H9 (cell line): ENCODE measurements around the gene SH3BP2. TPM values are rescaled to one million over a fixed set of nuclear protein-coding genes. Genes with fewer than 3 reads are reported as not detected.

Source experiments
- DNase-seq: peaks from one replicate; pipeline ENCODE4 v3.0.0-alpha.2; 2017
- H2AFZ ChIP-seq: one replicate; pipeline ENCODE4 v1.6.1; 2013; ENCODE audit warnings: mild to moderate bottlenecking, low read length, control low read depth, moderate library complexity
- H2AK5ac ChIP-seq: 2 replicates; pipeline ENCODE4 v1.6.1; 2013; ENCODE audit warnings: low read length, control low read depth, mixed read lengths; ENCODE audit not compliant: insufficient read length
- H2BK120ac ChIP-seq: one replicate; pipeline ENCODE4 v1.6.1; 2013; ENCODE audit warnings: low read depth, mild to moderate bottlenecking, low read length, control low read depth, inconsistent platforms; ENCODE audit not compliant: poor library complexity, severe bottlenecking
- H2BK12ac ChIP-seq: 2 replicates; pipeline ENCODE4 v1.6.1; 2013; ENCODE audit warnings: low read length, control low read depth, mixed read lengths, low read depth; ENCODE audit not compliant: insufficient read length
- H2BK15ac ChIP-seq: 2 replicates; pipeline ENCODE4 v1.6.1; 2013; ENCODE audit warnings: low read depth, low read length, control low read depth
- H2BK20ac ChIP-seq: one replicate; pipeline ENCODE4 v1.6.1; 2013; ENCODE audit warnings: low read depth, mild to moderate bottlenecking, low read length, control low read depth, inconsistent platforms; ENCODE audit not compliant: poor library complexity, severe bottlenecking
- H2BK5ac ChIP-seq: 2 replicates; pipeline ENCODE4 v1.6.1; 2013; ENCODE audit warnings: low read length, control low read depth, mixed read lengths; ENCODE audit not compliant: insufficient read length
- H3K14ac ChIP-seq: 2 replicates; pipeline ENCODE4 v1.6.1; 2013; ENCODE audit warnings: low read length, control low read depth; ENCODE audit not compliant: insufficient read depth
- H3K18ac ChIP-seq: 2 replicates; pipeline ENCODE4 v1.6.1; 2013; ENCODE audit warnings: low read depth, mild to moderate bottlenecking, mixed read lengths, low read length, control low read depth; ENCODE audit not compliant: insufficient read length
- H3K23ac ChIP-seq: 2 replicates; pipeline ENCODE4 v1.6.1; 2013; ENCODE audit warnings: low read length, control low read depth, mixed read lengths, low read depth; ENCODE audit not compliant: insufficient read length
- H3K23me2 ChIP-seq: 2 replicates; pipeline ENCODE4 v1.6.1; 2013; ENCODE audit warnings: low read depth, mild to moderate bottlenecking, mixed read lengths, low read length, control low read depth; ENCODE audit not compliant: insufficient read length, poor library complexity, severe bottlenecking
- H3K27ac ChIP-seq: 2 replicates; pipeline ENCODE4 v1.5.1; 2013; ENCODE audit warnings: low read length, control low read depth, mixed read lengths, low read depth; ENCODE audit not compliant: insufficient read length
- H3K27me3 ChIP-seq: 2 replicates; pipeline ENCODE4 v1.6.1; 2013; ENCODE audit warnings: low read length, control low read depth, inconsistent platforms; ENCODE audit not compliant: insufficient read depth
- H3K4ac ChIP-seq: 2 replicates; pipeline ENCODE4 v1.6.1; 2013; ENCODE audit warnings: low read depth, mild to moderate bottlenecking, control low read depth, inconsistent platforms, low read length, moderate library complexity
- H3K4me1 ChIP-seq: 2 replicates; pipeline ENCODE4 v1.6.1; 2013; ENCODE audit warnings: low read length, control low read depth, inconsistent platforms; ENCODE audit not compliant: insufficient read depth
- H3K4me2 ChIP-seq: 2 replicates; pipeline ENCODE4 v1.6.1; 2013; ENCODE audit warnings: low read length, control low read depth, mixed read lengths; ENCODE audit not compliant: insufficient read length, insufficient read depth
- H3K56ac ChIP-seq: 2 replicates; pipeline ENCODE4 v1.6.1; 2013; ENCODE audit warnings: low read depth, mild to moderate bottlenecking, mixed read lengths, low read length, control low read depth; ENCODE audit not compliant: insufficient read length
- H3K79me1 ChIP-seq: 2 replicates; pipeline ENCODE4 v1.6.1; 2013; ENCODE audit warnings: low read depth, mild to moderate bottlenecking, moderate library complexity, low read length, control low read depth, inconsistent platforms; ENCODE audit not compliant: insufficient read depth, poor library complexity, severe bottlenecking
- H3K79me2 ChIP-seq: 2 replicates; pipeline ENCODE4 v1.6.1; 2013; ENCODE audit warnings: low read length, control low read depth, inconsistent platforms; ENCODE audit not compliant: insufficient read depth
- H3K9ac ChIP-seq: 2 replicates; pipeline ENCODE4 v1.6.1; 2013; ENCODE audit warnings: low read length, control low read depth, mixed read lengths; ENCODE audit not compliant: insufficient read length; ENCODE audit errors: extremely low read depth
- H3K9me3 ChIP-seq: one replicate; pipeline ENCODE4 v1.6.1; 2013; ENCODE audit warnings: low read depth, low read length, inconsistent platforms; ENCODE audit not compliant: control insufficient read depth
- H3T11ph ChIP-seq: one replicate; pipeline ENCODE4 v1.6.1; 2013; ENCODE audit warnings: mild to moderate bottlenecking, low read length, control low read depth, inconsistent platforms
- H4K20me1 ChIP-seq: one replicate; pipeline ENCODE4 v1.6.1; 2013; ENCODE audit not compliant: control insufficient read depth, insufficient read length, insufficient read depth
- H4K5ac ChIP-seq: 2 replicates; pipeline ENCODE4 v1.6.1; 2013; ENCODE audit warnings: low read depth, mild to moderate bottlenecking, mixed read lengths, low read length, control low read depth; ENCODE audit not compliant: insufficient read length
- H4K8ac ChIP-seq: replicated peaks from 2 replicates; pipeline ENCODE4 v1.6.1; 2013; ENCODE audit warnings: low read length, control low read depth, mixed read lengths, low read depth; ENCODE audit not compliant: insufficient read length
- H4K91ac ChIP-seq: 2 replicates; pipeline ENCODE4 v1.6.1; 2013; ENCODE audit warnings: low read depth, mild to moderate bottlenecking, moderate library complexity, mixed read lengths, low read length, control low read depth; ENCODE audit not compliant: insufficient read length
- H3K27ac Mint-ChIP-seq, 3 experiments: 2 replicates in 2 of 3; 3 replicates in 1 of 3; pipeline ENCODE4 v1.8.0; 2020 to 2021; ENCODE audit warnings: mixed read lengths in 3 of 3, mild to moderate bottlenecking in 1 of 3, moderate library complexity in 1 of 3
- H3K27me3 Mint-ChIP-seq: 2 replicates; pipeline ENCODE4 v1.8.0; 2021; ENCODE audit warnings: low read depth, mild to moderate bottlenecking, moderate library complexity, mixed read lengths
- H3K36me3 Mint-ChIP-seq, 3 experiments: 2 replicates in 2 of 3; 3 replicates in 1 of 3; pipeline ENCODE4 v1.8.0; 2020 to 2021; ENCODE audit warnings: low read depth in 3 of 3, mixed read lengths in 3 of 3; ENCODE audit not compliant: insufficient read depth in 1 of 3
- H3K4me1 Mint-ChIP-seq, 2 experiments: 2 replicates each; pipeline ENCODE4 v1.8.0; 2020; ENCODE audit warnings: mixed read lengths in 2 of 2
- H3K4me3 Mint-ChIP-seq, 2 experiments: 2 replicates in 1 of 2; 3 replicates in 1 of 2; pipeline ENCODE4 v1.8.0; 2020 to 2021; ENCODE audit warnings: mild to moderate bottlenecking in 2 of 2, mixed read lengths in 2 of 2, moderate library complexity in 1 of 2
- H3K9me3 Mint-ChIP-seq, 2 experiments: 2 replicates in 1 of 2; 3 replicates in 1 of 2; pipeline ENCODE4 v1.8.0; 2020; ENCODE audit warnings: mild to moderate bottlenecking in 2 of 2, mixed read lengths in 2 of 2, moderate library complexity in 1 of 2
- CTCF ChIP-seq: fragments of 200-600 bp; sonication (generic); conservative IDR thresholded peaks from 3 replicates; pipeline ENCODE4 v1.8.0; 2021; ENCODE audit warnings: antibody characterized with exemption, mild to moderate bottlenecking
- WGBS: extraction: QIAGEN DNeasy Blood & Tissue Kit; methylation state at CpG from one replicate; pipeline ENCODE4 v1.1.7; 2013; ENCODE audit warnings: missing lambda C conversion rate, low lambda C conversion rate, mixed read lengths; ENCODE audit not compliant: insufficient read length; ENCODE audit errors: extremely low coverage; 5-methylcytosine and 5-hydroxymethylcytosine counted together
- total RNA-seq: library from RNA; stranded (reverse); gene quantifications from 2 replicates; pipeline ENCODE4 v1.2.1, GENCODE V29; 2021

Gene SH3BP2
- total RNA-seq, 1 experiment from 2014 or later = 37.6 TPM

DNA sequence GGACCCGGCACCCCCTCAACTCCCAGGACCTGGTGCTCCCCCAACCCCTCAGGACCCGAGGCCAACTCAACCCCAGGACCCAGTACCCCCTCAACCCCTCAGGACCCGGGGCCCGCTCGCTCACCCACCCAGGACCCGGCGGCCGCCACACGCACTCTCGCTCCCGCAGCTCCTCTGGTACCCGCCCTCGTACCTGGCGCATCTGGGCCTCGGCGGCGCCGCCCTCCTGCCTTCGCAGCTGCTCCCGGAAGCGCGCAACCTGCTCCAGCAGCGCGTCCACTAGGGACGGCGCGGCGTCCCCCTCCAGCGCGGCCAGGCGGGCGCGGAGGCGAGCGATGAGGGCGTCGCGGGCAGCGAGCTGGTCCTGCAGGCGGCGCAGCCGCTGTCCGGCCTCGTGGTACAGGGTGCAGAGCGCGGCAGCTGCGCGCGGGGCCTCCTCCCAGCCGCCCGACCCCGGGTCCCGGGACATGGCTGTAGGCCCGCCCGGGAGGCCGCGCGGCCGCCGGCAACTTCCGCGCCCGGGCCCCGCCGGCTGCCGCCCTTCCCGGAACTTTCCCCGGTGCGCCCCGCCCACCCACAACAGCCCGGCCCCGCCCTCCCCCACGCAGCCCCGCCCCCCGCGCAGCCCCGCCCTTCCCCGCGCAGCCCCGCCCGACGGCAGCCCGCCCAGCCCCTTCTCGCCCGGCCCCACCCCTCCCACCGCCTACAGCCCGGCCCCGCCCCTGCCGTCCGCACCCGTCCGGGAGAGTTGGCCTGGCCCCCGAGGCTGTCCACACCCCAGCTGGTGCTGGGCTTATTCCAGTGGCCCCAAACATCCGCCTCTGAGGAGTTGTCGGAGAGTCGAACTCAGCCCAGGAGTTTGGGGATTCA lies 36.8 kb upstream of the SH3BP2 start, which contains the start of gene TNIP2:
TNIP2 (minus strand) TSS at position 516 of the 870 bp plus-strand sequence; CDS start at position 469, 47 bp downstream.
- Histone ChIP-seq H3K4me2 (peak within 1 kb of the TSS; percentile 36), H2BK5ac (no peak within 1 kb of the TSS), H3K4ac (no peak within 1 kb of the TSS), H2BK20ac (no peak within 1 kb of the TSS), H3K79me1 (no peaks in the 10 kb centered on the region), H3K23me2 (peaks cover 4% of the 10 kb centered on the region), H2BK15ac (no peak within 1 kb of the TSS), H3K27me3 (no peaks in the 10 kb centered on the region), H4K8ac (no peak within 1 kb of the TSS), H3K9ac (peak within 1 kb of the TSS; percentile 10), H3K18ac (no peak within 1 kb of the TSS), H3T11ph (no peak within 1 kb of the TSS), H2AFZ (no peak within 1 kb of the TSS), H3K4me1 (no peaks in the 10 kb centered on the region), H3K56ac (no peak within 1 kb of the TSS), H4K20me1 (no peaks in the 10 kb centered on the region), H3K79me2 (peaks cover 2% of the 10 kb centered on the region; the same call in 1 of the 2 replicates), H3K27ac (no peak within 1 kb of the TSS), H2BK120ac (no peak within 1 kb of the TSS), H3K14ac (peak within 1 kb of the TSS; percentile 64), H3K9me3 (no peaks in the 10 kb centered on the region), H4K5ac (no peak within 1 kb of the TSS), H3K23ac (no peak within 1 kb of the TSS), H4K91ac (no peak within 1 kb of the TSS), H2AK5ac (no peak within 1 kb of the TSS), H2BK12ac (no peak within 1 kb of the TSS)
- no peaks in the 10 kb centered on the region for H3K9me3 Mint-ChIP-seq
- TF ChIP-seq CTCF = peak; percentile 45; the same call in 2 of the 3 replicates
- peaks cover 0 to 4% (median 0%) of the 10 kb centered on the region in 3 experiments; a peak in 1 of 7 replicates for H3K36me3 Mint-ChIP-seq
- no peaks in the 10 kb centered on the region for H3K27me3 Mint-ChIP-seq
- peak; percentile 87 for DNase-seq
- WGBS = no CpG with 5 or more reads among the region's 96 CpGs
- H3K4me3 Mint-ChIP-seq = peak within 1 kb of the TSS; percentile 57 to 76
- H3K4me1 Mint-ChIP-seq = peaks cover 16 to 28% of the 10 kb centered on the region in 2 experiments
- H3K27ac Mint-ChIP-seq = peak within 1 kb of the TSS in 1 of 3 experiments; percentile 55; a peak in 1 of 7 replicates
